Kidney (tissue), 14 donors: ENCODE data around the gene SLC35A5. TPM values are rescaled to one million over a fixed set of nuclear protein-coding genes. Genes with fewer than 3 reads are reported as not detected.
"Not testable (repeated sequence)": the region's sequence is repeated elsewhere in the genome, so short reads cannot be mapped to it uniquely, and the experiment has no call there.

ENCODE experiments used
- DNase-seq, 5 donors: peaks; one replicate each; pipeline ENCODE4 v3.0.0-alpha.2; 2013 to 2020
- FAIRE-seq: peaks from 2 replicates; lab custom pipeline; 2012; peaks lifted over from hg19 to GRCh38; lab: Jason Lieb, UNC
- H3K27ac ChIP-seq, 2 donors: one replicate each; pipeline ENCODE4 v1.7.0; 2013; ENCODE audit warnings: low read depth in 2 of 2, low read length in 2 of 2, inconsistent platforms in 1 of 2
- H3K27me3 ChIP-seq: one replicate; pipeline ENCODE4 v1.7.1; 2013; ENCODE audit warnings: low read length, inconsistent platforms; ENCODE audit not compliant: control insufficient read depth, insufficient read depth
- H3K36me3 ChIP-seq, 3 donors: one replicate each; pipeline versions ENCODE4 v1.7.0 to v1.7.1; 2013; ENCODE audit warnings: low read length in 3 of 3, control low read depth in 1 of 3, inconsistent platforms in 1 of 3; ENCODE audit not compliant: insufficient read depth in 3 of 3, control insufficient read depth in 2 of 3
- H3K4me1 ChIP-seq, 3 donors: one replicate each; pipeline versions ENCODE4 v1.7.0 to v1.7.1; 2013; ENCODE audit warnings: low read length in 3 of 3, inconsistent platforms in 1 of 3, low read depth in 1 of 3; ENCODE audit not compliant: control insufficient read depth in 2 of 3, insufficient read depth in 2 of 3
- H3K4me3 ChIP-seq, 3 donors: one replicate each; pipeline versions ENCODE4 v1.7.0 to v1.8.1; 2013; ENCODE audit warnings: low read length in 3 of 3, control low read depth in 1 of 3, inconsistent platforms in 1 of 3
- H3K9ac ChIP-seq, 3 donors: one replicate each; pipeline versions ENCODE4 v1.7.0 to v1.7.1; 2013; ENCODE audit warnings: low read length in 3 of 3, control low read depth in 1 of 3, inconsistent platforms in 1 of 3
- H3K9me3 ChIP-seq, 3 donors: one replicate each; pipeline versions ENCODE4 v1.7.0 to v1.7.1; 2013; ENCODE audit warnings: low read length in 3 of 3, control low read depth in 1 of 3, inconsistent platforms in 1 of 3; ENCODE audit not compliant: control insufficient read depth in 2 of 3, insufficient read depth in 1 of 3
- CTCF ChIP-seq: IDR thresholded peaks from 3 replicates; pipeline ENCODE4 v1.5.1; 2012; ENCODE audit warnings: mild to moderate bottlenecking, moderate library complexity, borderline replicate concordance; ENCODE audit not compliant: insufficient read depth; ENCODE audit errors: extremely low read depth
- intact Hi-C: fragments of 100-400 bp; cut with DNase I; formaldehyde crosslinking; loops from one replicate; pipeline ENCODE4 v1.11.1; 2022
- polyA plus RNA-seq: library from polyadenylated mRNA; stranded (reverse); fragments of 350-450 nt; fragmentation: Illumina TruSeq; extraction: RNeasy Lipid Tissue Mini Kit (QIAGEN cat#74804); gene quantifications from one replicate; pipeline ENCODE4 v1.2.3, GENCODE V29; 2014; ENCODE audit warnings: low read depth, low replicate concordance; ENCODE audit not compliant: insufficient read depth
- total RNA-seq: library from RNA; stranded (reverse); fragmentation: NEBNext Ultra II Directional; extraction: Animal tissue kit (Norgen Biotek cat#: 25700); gene quantifications from one replicate; pipeline ENCODE4 v1.2.1, GENCODE V29; 2021
- donor health status: control.
- donor health status: control.
- donor health status: control.
- donor health status: control.
- donor health status: control.
- donor health status: DM: yes; HTN: yes; CAD: no.
- donor health status: Normal renal cell carcinoma (clear cell type).

SLC35A5 gene
- total and polyA plus RNA-seq, 2 donors from 2014 or later, result 22.5 to 38.6 TPM

DNA sequence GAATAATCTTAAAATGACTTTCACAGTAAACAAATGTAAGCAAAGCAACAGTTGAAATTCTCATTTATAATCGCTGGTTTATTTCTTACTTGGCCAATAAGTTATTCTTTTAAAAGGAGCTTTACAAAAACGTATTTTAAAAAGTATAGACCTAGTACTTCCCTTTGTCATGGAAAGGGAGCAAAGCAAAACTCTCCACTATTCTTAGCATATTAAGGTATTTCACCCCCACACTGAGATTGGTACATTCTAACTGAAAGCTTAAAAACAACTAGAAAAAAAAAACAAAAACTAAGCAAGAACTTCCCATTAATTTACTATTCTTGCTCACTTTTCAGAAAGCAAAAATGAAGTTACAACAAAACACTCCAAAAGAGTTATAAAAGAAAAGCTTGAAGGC is 1.5 kb upstream of the SLC35A5 start:
- Histone ChIP-seq H3K4me1 (peaks cover 4 to 20% (median 6%) of the 10 kb centered on the region in 3 donors), H3K27ac (no peak overlapping the region), H3K4me3 (peak overlapping the region; percentile 84 to 100 (median 99)), H3K27me3 (no peaks in the 10 kb centered on the region), H3K36me3 (no peaks in the 10 kb centered on the region), H3K9ac (peak overlapping the region in 2 of 3 donors; percentile 98), H3K9me3 (no peaks in the 10 kb centered on the region)
- TF ChIP-seq CTCF, result no peak
- no peak for FAIRE-seq
- intact Hi-C loops, result no loop called here
- DNase-seq, result peak in 1 of 5 donors; percentile 13

- Histone ChIP-seq H3K9ac (peak overlapping the region; percentile 90 to 98 (median 98)), H3K27me3 (no peaks in the 10 kb centered on the region)
- FAIRE-seq, result no peak
These were observed 943 bp upstream of the SLC35A5 start for GRCh38 chr3:112560721-112561483.

DNA sequence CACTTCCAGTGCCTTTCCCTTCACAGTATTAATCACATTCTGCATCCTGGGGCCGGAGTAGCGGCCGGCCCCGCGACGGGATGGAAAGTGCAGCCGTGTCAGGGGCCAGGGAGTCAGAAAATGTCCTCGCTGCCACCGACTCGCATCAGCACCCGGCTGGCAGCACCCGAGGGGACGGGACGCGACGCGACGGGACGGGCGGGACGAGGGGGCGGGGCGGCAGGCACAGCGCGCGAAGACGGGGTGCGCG is 436 bp upstream of the SLC35A5 start:
- Histone ChIP-seq H3K27ac (peak overlapping the region; percentile 98 to 99), H3K9ac (peak overlapping the region; percentile 90 to 98 (median 98)), H3K4me3 (peak overlapping the region; percentile 84 to 100 (median 99)), H3K4me1 (peaks cover 4 to 20% (median 6%) of the 10 kb centered on the region in 3 donors), H3K27me3 (no peaks in the 10 kb centered on the region), H3K36me3 (no peaks in the 10 kb centered on the region), H3K9me3 (no peaks in the 10 kb centered on the region)
- no peak for TF ChIP-seq CTCF
- intact Hi-C loops, result no loop called here
- no peak for FAIRE-seq
- no peak for DNase-seq

More at GRCh38 chr3:112560721-112561483, 943 bp upstream of the SLC35A5 start:
- no peaks in the 10 kb centered on the region for H3K36me3 ChIP-seq
- no peak for TF ChIP-seq CTCF
- intact Hi-C loops, result no loop called here
- H3K9me3 ChIP-seq, result no peaks in the 10 kb centered on the region
- DNase-seq, result peak; percentile 83 to 94 (median 85)
- H3K4me3 ChIP-seq, result peak overlapping the region; percentile 84 to 100 (median 99)
- peaks cover 4 to 20% (median 6%) of the 10 kb centered on the region in 3 donors for H3K4me1 ChIP-seq
- peak overlapping the region; percentile 98 to 99 for H3K27ac ChIP-seq

DNA sequence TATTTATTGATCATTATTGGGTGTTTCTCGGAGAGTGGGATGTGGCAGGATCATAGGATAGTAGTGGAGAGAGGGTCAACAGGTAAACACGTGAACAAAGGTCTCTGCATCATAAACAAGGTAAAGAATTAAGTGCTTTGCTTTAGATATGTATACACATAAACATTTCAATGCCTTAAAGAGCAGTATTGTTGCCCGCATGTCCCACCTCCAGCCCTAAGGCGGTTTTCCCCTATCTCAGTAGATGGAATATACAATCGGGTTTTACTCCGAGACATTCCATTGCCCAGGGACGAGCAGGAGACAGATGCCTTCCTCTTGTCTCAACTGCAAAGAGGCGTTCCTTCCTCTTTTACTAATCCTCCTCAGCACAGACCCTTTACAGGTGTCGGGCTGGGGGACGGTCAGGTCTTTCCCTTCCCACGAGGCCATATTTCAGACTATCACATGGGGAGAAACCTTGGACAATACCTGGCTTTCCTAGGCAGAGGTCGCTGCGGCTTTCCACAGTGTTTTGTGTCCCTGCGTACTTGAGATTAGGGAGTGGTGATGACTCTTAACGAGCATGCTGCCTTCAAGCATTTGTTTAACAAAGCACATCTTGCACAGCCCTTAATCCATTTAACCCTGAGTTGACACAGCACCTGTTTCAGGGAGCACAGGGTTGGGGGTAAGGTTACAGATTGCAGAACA is 2.5 kb downstream of the SLC35A5 start:
- H3K9ac ChIP-seq, H3K9me3 ChIP-seq, H3K27ac ChIP-seq, H3K4me3 ChIP-seq, FAIRE-seq, H3K27me3 ChIP-seq, DNase-seq, intact Hi-C loops, H3K36me3 ChIP-seq: not testable (repeated sequence)
- peaks cover 4 to 19% (median 6%) of the 10 kb centered on the region in 3 donors for H3K4me1 ChIP-seq
